ENCODE data around the gene RBM22.

Gene RBM22

GRCh38 chr5:150672884-150673275, 28.0 kb downstream of the RBM22 start:
- no peaks in the 10 kb centered on the region for H3K36me3 ChIP-seq (ENCODE audit: control insufficient read depth, insufficient read depth, low read length)
- 72 to 78% methylated on average over 7 of the region's 7 CpGs for WGBS, 2 experiments
- H3K9me3 ChIP-seq (ENCODE audit: control insufficient read depth, low read length) = no peaks in the 10 kb centered on the region
- H3K4me1 ChIP-seq (ENCODE audit: control insufficient read depth, insufficient read depth, low read length) = peaks cover 18% of the 10 kb centered on the region
- no peak overlapping the region for H3K27ac ChIP-seq (ENCODE audit: insufficient read depth, low read depth, low read length, poor library complexity, severe bottlenecking)
- no peak overlapping the region for H3K4me3 ChIP-seq (ENCODE audit: insufficient read depth, low read depth, low read length)
- peaks cover 31% of the 10 kb centered on the region for H3K27me3 ChIP-seq (ENCODE audit: control insufficient read depth, insufficient read depth, low read length, poor library complexity, severe bottlenecking)

- H3K27ac ChIP-seq (ENCODE audit: insufficient read depth, low read depth, low read length, poor library complexity, severe bottlenecking) = no peak overlapping the region
- 4% methylated on average over 33 to 38 of the region's 38 CpGs for WGBS, 2 experiments
These were observed 28.5 kb downstream of the RBM22 start for GRCh38 chr5:150672237-150672883.

GRCh38 chr5:150671509-150672236, 29.2 kb downstream of the RBM22 start:
- H3K9me3 ChIP-seq (ENCODE audit: control insufficient read depth, low read length) = no peaks in the 10 kb centered on the region
- peaks cover 31% of the 10 kb centered on the region for H3K27me3 ChIP-seq (ENCODE audit: control insufficient read depth, insufficient read depth, low read length, poor library complexity, severe bottlenecking)
- peaks cover 18% of the 10 kb centered on the region for H3K4me1 ChIP-seq (ENCODE audit: control insufficient read depth, insufficient read depth, low read length)
- peak overlapping the region; percentile 57 for H3K4me3 ChIP-seq (ENCODE audit: insufficient read depth, low read depth, low read length)
- WGBS, 2 experiments = 1% methylated on average over 48 to 51 of the region's 51 CpGs
- no peaks in the 10 kb centered on the region for H3K36me3 ChIP-seq (ENCODE audit: control insufficient read depth, insufficient read depth, low read length)
- no peak overlapping the region for H3K27ac ChIP-seq (ENCODE audit: insufficient read depth, low read depth, low read length, poor library complexity, severe bottlenecking)

More at GRCh38 chr5:150672237-150672883, 28.5 kb downstream of the RBM22 start:
- H3K9me3 ChIP-seq (ENCODE audit: control insufficient read depth, low read length) = no peaks in the 10 kb centered on the region
- H3K36me3 ChIP-seq (ENCODE audit: control insufficient read depth, insufficient read depth, low read length) = no peaks in the 10 kb centered on the region
- peaks cover 31% of the 10 kb centered on the region for H3K27me3 ChIP-seq (ENCODE audit: control insufficient read depth, insufficient read depth, low read length, poor library complexity, severe bottlenecking)
- peaks cover 18% of the 10 kb centered on the region for H3K4me1 ChIP-seq (ENCODE audit: control insufficient read depth, insufficient read depth, low read length)
- H3K4me3 ChIP-seq (ENCODE audit: insufficient read depth, low read depth, low read length) = peak overlapping the region; percentile 57

- peaks cover 31% of the 10 kb centered on the region for H3K27me3 ChIP-seq (ENCODE audit: control insufficient read depth, insufficient read depth, low read length, poor library complexity, severe bottlenecking)
- no peak overlapping the region for H3K27ac ChIP-seq (ENCODE audit: insufficient read depth, low read depth, low read length, poor library complexity, severe bottlenecking)
- no peak overlapping the region for H3K4me3 ChIP-seq (ENCODE audit: insufficient read depth, low read depth, low read length)
- H3K9me3 ChIP-seq (ENCODE audit: control insufficient read depth, low read length) = no peaks in the 10 kb centered on the region
- WGBS, 2 experiments = 46 to 63% methylated on average over 2 of the region's 2 CpGs
- H3K36me3 ChIP-seq (ENCODE audit: control insufficient read depth, insufficient read depth, low read length) = no peaks in the 10 kb centered on the region
- H3K4me1 ChIP-seq (ENCODE audit: control insufficient read depth, insufficient read depth, low read length) = peaks cover 18% of the 10 kb centered on the region
These were observed 29.9 kb downstream of the RBM22 start for GRCh38 chr5:150670948-150671310.

- peaks cover 18% of the 10 kb centered on the region for H3K4me1 ChIP-seq (ENCODE audit: control insufficient read depth, insufficient read depth, low read length)
- peaks cover 31% of the 10 kb centered on the region for H3K27me3 ChIP-seq (ENCODE audit: control insufficient read depth, insufficient read depth, low read length, poor library complexity, severe bottlenecking)
- WGBS, 2 experiments = 57 to 63% methylated on average over 13 to 14 of the region's 14 CpGs
- H3K9me3 ChIP-seq (ENCODE audit: control insufficient read depth, low read length) = no peaks in the 10 kb centered on the region
- no peak overlapping the region for H3K4me3 ChIP-seq (ENCODE audit: insufficient read depth, low read depth, low read length)
- no peak overlapping the region for H3K27ac ChIP-seq (ENCODE audit: insufficient read depth, low read depth, low read length, poor library complexity, severe bottlenecking)
- H3K36me3 ChIP-seq (ENCODE audit: control insufficient read depth, insufficient read depth, low read length) = no peaks in the 10 kb centered on the region
These were observed 30.5 kb downstream of the RBM22 start for GRCh38 chr5:150670275-150670947.

GRCh38 chr5:150665044-150665443, 35.8 kb downstream of the RBM22 start:
- H3K27ac ChIP-seq (ENCODE audit: insufficient read depth, low read depth, low read length, poor library complexity, severe bottlenecking) = no peak overlapping the region
- 91 to 93% methylated on average over 12 of the region's 12 CpGs for WGBS, 2 experiments
- H3K9me3 ChIP-seq (ENCODE audit: control insufficient read depth, low read length) = no peaks in the 10 kb centered on the region
- no peak overlapping the region for H3K4me3 ChIP-seq (ENCODE audit: insufficient read depth, low read depth, low read length)
- H3K4me1 ChIP-seq (ENCODE audit: control insufficient read depth, insufficient read depth, low read length) = peaks cover 5% of the 10 kb centered on the region
- no peaks in the 10 kb centered on the region for H3K27me3 ChIP-seq (ENCODE audit: control insufficient read depth, insufficient read depth, low read length, poor library complexity, severe bottlenecking)
- no peaks in the 10 kb centered on the region for H3K36me3 ChIP-seq (ENCODE audit: control insufficient read depth, insufficient read depth, low read length)

- no peaks in the 10 kb centered on the region for H3K36me3 ChIP-seq (ENCODE audit: control insufficient read depth, insufficient read depth, low read length)
- no peaks in the 10 kb centered on the region for H3K27me3 ChIP-seq (ENCODE audit: control insufficient read depth, insufficient read depth, low read length, poor library complexity, severe bottlenecking)
- H3K4me3 ChIP-seq (ENCODE audit: insufficient read depth, low read depth, low read length) = no peak overlapping the region
- no peak overlapping the region for H3K27ac ChIP-seq (ENCODE audit: insufficient read depth, low read depth, low read length, poor library complexity, severe bottlenecking)
- 85 to 97% methylated on average over 3 of the region's 3 CpGs for WGBS, 2 experiments
- no peaks in the 10 kb centered on the region for H3K9me3 ChIP-seq (ENCODE audit: control insufficient read depth, low read length)
- H3K4me1 ChIP-seq (ENCODE audit: control insufficient read depth, insufficient read depth, low read length) = peaks cover 9% of the 10 kb centered on the region
These were observed 36.9 kb downstream of the RBM22 start for GRCh38 chr5:150663936-150664335.

- Histone ChIP-seq H3K27ac (ENCODE audit: insufficient read depth, low read depth, low read length, poor library complexity, severe bottlenecking) (no peak overlapping the region), H3K9me3 (ENCODE audit: control insufficient read depth, low read length) (no peaks in the 10 kb centered on the region), H3K27me3 (ENCODE audit: control insufficient read depth, insufficient read depth, low read length, poor library complexity, severe bottlenecking) (no peaks in the 10 kb centered on the region), H3K4me1 (ENCODE audit: control insufficient read depth, insufficient read depth, low read length) (peaks cover 9% of the 10 kb centered on the region), H3K4me3 (ENCODE audit: insufficient read depth, low read depth, low read length) (no peak overlapping the region), H3K36me3 (ENCODE audit: control insufficient read depth, insufficient read depth, low read length) (no peaks in the 10 kb centered on the region)
- WGBS, 2 experiments = 80 to 82% methylated on average over 3 to 4 of the region's 4 CpGs
These were observed 37.9 kb downstream of the RBM22 start for GRCh38 chr5:150662731-150663516.

GRCh38 chr5:150661821-150662596, 38.9 kb downstream of the RBM22 start:
- Histone ChIP-seq H3K4me1 (ENCODE audit: control insufficient read depth, insufficient read depth, low read length) (peaks cover 9% of the 10 kb centered on the region), H3K36me3 (ENCODE audit: control insufficient read depth, insufficient read depth, low read length) (no peaks in the 10 kb centered on the region), H3K27ac (ENCODE audit: insufficient read depth, low read depth, low read length, poor library complexity, severe bottlenecking) (no peak overlapping the region), H3K4me3 (ENCODE audit: insufficient read depth, low read depth, low read length) (no peak overlapping the region), H3K27me3 (ENCODE audit: control insufficient read depth, insufficient read depth, low read length, poor library complexity, severe bottlenecking) (no peaks in the 10 kb centered on the region), H3K9me3 (ENCODE audit: control insufficient read depth, low read length) (no peaks in the 10 kb centered on the region)
- WGBS, 2 experiments = 91 to 93% methylated on average over 10 of the region's 10 CpGs
